Neural cell (in vitro differentiated cells): Measurements from ENCODE around the gene AZU1.

Source experiments
- CTCF ChIP-seq: fragments of 450-650 bp; IDR thresholded peaks from 2 replicates; pipeline ENCODE4 v1.5.1; 2014; ENCODE audit warnings: antibody characterized with exemption, mild to moderate bottlenecking, moderate library complexity; ENCODE audit not compliant: poor library complexity, severe bottlenecking
- EZH2 ChIP-seq: fragments of 200-600, 300-800 bp; shearing (Covaris generic), sonication (generic); IDR thresholded peaks from 2 replicates; pipeline ENCODE4 v1.6.1; 2014; ENCODE audit warnings: antibody characterized with exemption, low read length, borderline replicate concordance, mild to moderate bottlenecking; ENCODE audit not compliant: insufficient read depth, poor library complexity, severe bottlenecking
- REST ChIP-seq: IDR thresholded peaks from 2 replicates; pipeline ENCODE4 v1.6.1; 2012; ENCODE audit warnings: borderline replicate concordance

GRCh38 chr19:823565-824121, 4.0 kb upstream of the AZU1 start:
- TF ChIP-seq EZH2 (no peak), REST (no peak), CTCF (no peak)
